Activated CD8-positive, alpha-beta memory T cell treated with anti-CD3 and anti-CD28 coated beads, Interleukin-2, amount 50 U/mL, for 1 hour (primary cell): ENCODE data around the gene SPTBN1.

Experiments used
- DNase-seq: peaks from one replicate; pipeline ENCODE4 v3.0.0-alpha.2; 2020; ENCODE audit errors: extremely low read depth

Gene SPTBN1

GRCh38 chr2:54590216-54591120, 134.3 kb downstream of the SPTBN1 start:
- DNase-seq, result no peak

- DNase-seq, result no peak
These were observed 135.4 kb downstream of the SPTBN1 start for GRCh38 chr2:54591551-54591950.

- DNase-seq, result no peak
These were observed 137.1 kb downstream of the SPTBN1 start for GRCh38 chr2:54593249-54593648.

GRCh38 chr2:54594048-54594447, 137.9 kb downstream of the SPTBN1 start:
- DNase-seq, result no peak

- DNase-seq, result no peak
These were observed 139.2 kb downstream of the SPTBN1 start for GRCh38 chr2:54595161-54595803.

- DNase-seq, result no peak
These were observed 140.1 kb downstream of the SPTBN1 start for GRCh38 chr2:54595999-54596902.

- DNase-seq, result no peak
These were observed 141.2 kb downstream of the SPTBN1 start for GRCh38 chr2:54597153-54597848.

GRCh38 chr2:54598347-54599325, 142.5 kb downstream of the SPTBN1 start:
- no peak for DNase-seq

GRCh38 chr2:54599326-54599710, 143.2 kb downstream of the SPTBN1 start:
- no peak for DNase-seq

- DNase-seq, result no peak
These were observed 143.8 kb downstream of the SPTBN1 start for GRCh38 chr2:54599914-54600313.

- DNase-seq, result no peak
These were observed 145.2 kb downstream of the SPTBN1 start for GRCh38 chr2:54601339-54601738.

- DNase-seq, result no peak
These were observed 146.7 kb downstream of the SPTBN1 start for GRCh38 chr2:54602736-54603322.

GRCh38 chr2:54603357-54603756, 147.2 kb downstream of the SPTBN1 start:
- no peak for DNase-seq

GRCh38 chr2:54603796-54604195, 147.7 kb downstream of the SPTBN1 start:
- no peak for DNase-seq

GRCh38 chr2:54604871-54605270, 148.7 kb downstream of the SPTBN1 start:
- DNase-seq, result no peak

GRCh38 chr2:54605836-54606235, 149.7 kb downstream of the SPTBN1 start:
- DNase-seq, result no peak

GRCh38 chr2:54606393-54606958, 150.3 kb downstream of the SPTBN1 start:
- DNase-seq, result no peak

GRCh38 chr2:54608224-54608623, 152.1 kb downstream of the SPTBN1 start:
- no peak for DNase-seq

- DNase-seq, result no peak
These were observed 153.1 kb downstream of the SPTBN1 start for GRCh38 chr2:54609241-54609640.

GRCh38 chr2:54609647-54610046, 153.5 kb downstream of the SPTBN1 start:
- DNase-seq, result no peak
